OCI-LY1 (cell line): Measurements from ENCODE around the gene CRYL1.

Source experiments
- CTCF ChIP-seq: fragments of 200-600 bp; sonication (generic), shearing (Covaris generic); IDR thresholded peaks from 2 replicates; pipeline ENCODE4 v1.5.1; 2017; ENCODE audit warnings: mild to moderate bottlenecking, antibody characterized with exemption, low read length, moderate library complexity, mixed read lengths
- EZH2 ChIP-seq: fragments of 200-600 bp; sonication (generic), shearing (Covaris generic); IDR thresholded peaks from 2 replicates; pipeline ENCODE4 v1.8.0; 2017; ENCODE audit warnings: borderline replicate concordance, mixed run types, mild to moderate bottlenecking, antibody characterized with exemption, low read length, moderate library complexity, mixed read lengths

- no peak for TF ChIP-seq CTCF
- no peak for TF ChIP-seq EZH2
Measured at GRCh38 chr13:20448470-20448869, 77.2 kb downstream of the CRYL1 start.
